BJ (cell line): ENCODE measurements around the gene WIPF2. TPM values are rescaled to one million over a fixed set of nuclear protein-coding genes. Genes with fewer than 3 reads are reported as not detected.

ENCODE experiments used
- CTCF ChIA-PET: fragments of 350-600 bp; formaldehyde crosslinking; extraction: SDS; loops from one replicate; lab custom pipeline; 2021; ENCODE audit warnings: antibody characterized with exemption, inconsistent platforms; lab: Yijun Ruan, JAX
- POLR2A ChIA-PET: fragments of 300-600 bp; sonication (Branson Sonifier 250); formaldehyde crosslinking; extraction: SDS; loops from one replicate; lab custom pipeline; 2021; ENCODE audit warnings: antibody characterized with exemption; lab: Charles Lee
- DNase-seq: peaks from one replicate; pipeline ENCODE4 v3.0.0-alpha.2; 2011; ENCODE audit warnings: low read depth
- H3K27me3 ChIP-seq: 2 replicates; pipeline ENCODE4 v1.6.0; 2011; ENCODE audit warnings: low read length; ENCODE audit not compliant: control insufficient read depth, insufficient read depth
- H3K36me3 ChIP-seq: 2 replicates; pipeline ENCODE4 v1.5.1; 2011; ENCODE audit warnings: low read length; ENCODE audit not compliant: control insufficient read depth, insufficient read depth
- H3K4me3 ChIP-seq: 2 replicates; pipeline ENCODE4 v1.5.1; 2011; ENCODE audit warnings: low read depth, mild to moderate bottlenecking, control low read depth, low read length
- CTCF ChIP-seq: IDR thresholded peaks from 2 replicates; pipeline ENCODE4 v1.5.1; 2011; ENCODE audit warnings: low read depth, mild to moderate bottlenecking, control low read depth, inconsistent platforms, low read length, moderate library complexity; ENCODE audit not compliant: insufficient read depth
- polyA plus RNA-seq: library from polyadenylated mRNA; depleted of rRNA; stranded (reverse); fragments of >200 nt; gene quantifications from 2 replicates; pipeline ENCODE4 v1.2.3, GENCODE V29; 2011; rRNA removed
- small RNA-seq: library from RNA; depleted of rRNA; stranded (forward); fragments of <200 nt; gene quantifications from one replicate; pipeline ENCODE3, GENCODE V24; 2012; ENCODE audit warnings: low replicate concordance, low read depth; ENCODE audit not compliant: insufficient read length

Gene WIPF2
- polyA plus RNA-seq, 1 experiment, result 8.1 TPM

- no peaks in the 10 kb centered on the region for H3K27me3 ChIP-seq
- no peak overlapping the region for H3K4me3 ChIP-seq
- CTCF ChIA-PET, result interaction anchor here (0.6 to 2.6 kb wide), 5 partner anchors 9 to 221 kb away, joined by 3 to 16 read pairs (median 4); no protein-coding TSS in a partner anchor
- DNase-seq, result no peak
- TF ChIP-seq CTCF, result no peak
- POLR2A ChIA-PET, result no interaction called here
- H3K36me3 ChIP-seq, result peaks cover 5% of the 10 kb centered on the region; the same call in 1 of the 2 replicates
Measured at GRCh38 chr17:40329839-40330794, 111.0 kb downstream of the WIPF2 start.

GRCh38 chr17:40330850-40331470 lies 111.9 kb downstream of the WIPF2 start:
- Histone ChIP-seq H3K27me3 (no peaks in the 10 kb centered on the region), H3K4me3 (no peak overlapping the region), H3K36me3 (peaks cover 5% of the 10 kb centered on the region; the same call in 1 of the 2 replicates)
- no peak for TF ChIP-seq CTCF
- DNase-seq, result no peak
- POLR2A ChIA-PET, result no interaction called here
- CTCF ChIA-PET, result interaction anchor here (0.8 to 2.6 kb wide), 6 partner anchors 8 to 220 kb away, joined by 3 to 16 read pairs (median 6); no protein-coding TSS in a partner anchor

GRCh38 chr17:40331743-40332641 lies 112.9 kb downstream of the WIPF2 start:
- Histone ChIP-seq H3K27me3 (no peaks in the 10 kb centered on the region), H3K36me3 (peaks cover 5% of the 10 kb centered on the region; the same call in 1 of the 2 replicates), H3K4me3 (no peak overlapping the region)
- POLR2A ChIA-PET, result no interaction called here
- DNase-seq, result no peak
- no peak for TF ChIP-seq CTCF
- CTCF ChIA-PET, result interaction anchor here (0.7 to 2.6 kb wide), 7 partner anchors 9 to 28 kb away, joined by 3 to 16 read pairs (median 6); no protein-coding TSS in a partner anchor

Small RNAs within 50 kb of the gene (small RNA-seq; reads per million reads assigned to genes)
- gene MIR6867, result not detected

Other genes with a start within 250 kb of the WIPF2 start
- gene PSMD3, start 238.5 kb upstream of the WIPF2 start, polyA plus RNA-seq, result 57.0 and 104 TPM in 2 replicates
- gene CSF3, start 203.9 kb upstream of the WIPF2 start, polyA plus RNA-seq, result not detected in 2 replicates
- gene MED24, start 164.9 kb upstream of the WIPF2 start, polyA plus RNA-seq, result 40.1 and 55.2 TPM in 2 replicates
- gene THRA, start 156.3 kb upstream of the WIPF2 start, polyA plus RNA-seq, result 32.1 and 43.3 TPM in 2 replicates
- gene NR1D1, start 118.7 kb upstream of the WIPF2 start, polyA plus RNA-seq, result 1.9 and 2.3 TPM in 2 replicates
- 36.7 and 69.0 TPM in 2 replicates for gene MSL1, start 97.3 kb upstream of the WIPF2 start, polyA plus RNA-seq
- gene CASC3, start 78.8 kb upstream of the WIPF2 start, polyA plus RNA-seq, result 27.8 and 35.1 TPM in 2 replicates
- 2.3 and 3.8 TPM in 2 replicates for gene RAPGEFL1, start 41.8 kb upstream of the WIPF2 start, polyA plus RNA-seq
- 5.6 and 9.8 TPM in 2 replicates for gene CDC6, start 68.6 kb downstream of the WIPF2 start, polyA plus RNA-seq
- gene RARA, start 89.9 kb downstream of the WIPF2 start, polyA plus RNA-seq, result 6.3 and 6.5 TPM in 2 replicates
- 0.48 and 0.56 TPM in 2 replicates for gene GJD3, start 145.4 kb downstream of the WIPF2 start, polyA plus RNA-seq
- gene TOP2A, start 198.6 kb downstream of the WIPF2 start, polyA plus RNA-seq, result 31.8 and 69.6 TPM in 2 replicates
- 816 and 1,200 TPM in 2 replicates for gene IGFBP4, start 224.1 kb downstream of the WIPF2 start, polyA plus RNA-seq